Gastrocnemius medialis (tissue), 4 donors: ENCODE measurements around the gene HAUS2. TPM values are rescaled to one million over a fixed set of nuclear protein-coding genes. Genes with fewer than 3 reads are reported as not detected.

ENCODE experiments used
- ATAC-seq, 2 donors: fragments of 150-250 bp; one replicate each; pipeline ENCODE4 v1.9.1; 2016
- DNase-seq, 2 donors: peaks; one replicate each; pipeline ENCODE4 v3.0.0-alpha.2; 2019
- H3K27ac ChIP-seq, 4 donors: fragments of 200-600 bp; sonication (generic); 1 replicate in 1 of 4; 2 replicates in 3 of 4; pipeline ENCODE4 v1.5.1; 2016 to 2018; ENCODE audit warnings: mild to moderate bottlenecking in 2 of 4, moderate library complexity in 1 of 4
- H3K27me3 ChIP-seq, 3 donors: fragments of 200-600 bp; sonication (generic) in 2 of 3; 1 replicate in 1 of 3; 2 replicates in 2 of 3; pipeline versions ENCODE4 v1.5.1 to v1.6.0; 2016 to 2019; ENCODE audit warnings: mild to moderate bottlenecking in 1 of 3, moderate library complexity in 1 of 3
- H3K36me3 ChIP-seq, 2 donors: fragments of 200-600 bp; sonication (generic) in 1 of 2; one replicate each; pipeline ENCODE4 v1.5.1; 2017 to 2018
- H3K4me1 ChIP-seq, 2 donors: fragments of 200-600 bp; sonication (generic) in 1 of 2; one replicate each; pipeline ENCODE4 v1.5.1; 2016 to 2017; ENCODE audit warnings: mild to moderate bottlenecking in 2 of 2
- H3K4me3 ChIP-seq, 4 donors: fragments of 200-600 bp; sonication (generic) in 3 of 4; 1 replicate in 1 of 4; 2 replicates in 3 of 4; pipeline ENCODE4 v1.5.1; 2016 to 2019; ENCODE audit warnings: mild to moderate bottlenecking in 2 of 4
- H3K9me3 ChIP-seq, 3 donors: fragments of 200-600 bp; sonication (generic) in 2 of 3; 1 replicate in 1 of 3; 2 replicates in 2 of 3; pipeline ENCODE4 v1.5.1; 2016 to 2019
- CTCF ChIP-seq, 5 experiments: fragments of 450-650 bp in 3 of 5; fragments of 200-600 bp in 2 of 5; sonication (generic) in 2 of 5; IDR thresholded peaks in 4 of 5; conservative IDR thresholded peaks in 1 of 5; 1 replicate in 4 of 5; 2 replicates in 1 of 5; pipeline ENCODE4 v1.5.1; 2016 to 2019; ENCODE audit warnings: antibody characterized with exemption in 5 of 5, mild to moderate bottlenecking in 3 of 5, moderate library complexity in 3 of 5
- POLR2A ChIP-seq, 2 donors: fragments of 450-650 bp; IDR thresholded peaks; one replicate each; pipeline ENCODE4 v1.6.1; 2017; ENCODE audit warnings: antibody characterized with exemption in 2 of 2, mild to moderate bottlenecking in 2 of 2, moderate library complexity in 2 of 2
- in situ Hi-C, 4 donors: fragments of 200-750 bp; cut with MboI; loops; one replicate each; pipeline versions ENCODE4 v1.15.0 to v1.8.0; 2017; ENCODE audit warnings: low sequenced_read_pairs in 4 of 4
- intact Hi-C: fragments of 100-400 bp; cut with DNase I; formaldehyde crosslinking; loops from one replicate; pipeline ENCODE4 v1.15.1; 2023; ENCODE audit warnings: low total_unique reads
- total RNA-seq, 4 donors: library from RNA; depleted of rRNA; stranded (reverse); fragments of >200 nt; gene quantifications; one replicate each; pipeline versions ENCODE4 v1.1.0 to v1.2.3, GENCODE V29; 2016

The HAUS2 gene
- total RNA-seq, 4 donors from 2014 or later, result 24.7 to 31.9 (median 27.8) TPM

GRCh38 chr15:42511007-42511391, 37.6 kb upstream of the HAUS2 start:
- peaks cover 0 to 27% of the 10 kb centered on the region in 2 donors for H3K36me3 ChIP-seq
- no peaks in the 10 kb centered on the region for H3K9me3 ChIP-seq
- no peak overlapping the region for H3K4me3 ChIP-seq
- DNase-seq, result no peak
- peak; percentile 27 to 74 for ATAC-seq
- no peaks in the 10 kb centered on the region for H3K27me3 ChIP-seq
- peaks cover 21 to 25% of the 10 kb centered on the region in 2 donors for H3K4me1 ChIP-seq
- in situ Hi-C loops, result no loop called here
- peak overlapping the region; percentile 12 to 51 (median 16) for H3K27ac ChIP-seq
- no peak for TF ChIP-seq POLR2A (IDR thresholded peaks at IDR 0.05)
- TF ChIP-seq CTCF (IDR thresholded peaks at IDR 0.05 in 4 of 5, conservative IDR thresholded peaks at IDR 0.05 in 1 of 5), result no peak
- intact Hi-C loops, result no loop called here

GRCh38 chr15:42523331-42523730, 25.3 kb upstream of the HAUS2 start:
- in situ Hi-C loops (no loop called here), intact Hi-C loops (no loop called here)
- Histone ChIP-seq H3K36me3 (peaks cover 3 to 58% of the 10 kb centered on the region in 2 donors), H3K4me1 (no peaks in the 10 kb centered on the region), H3K4me3 (no peak overlapping the region), H3K27me3 (no peaks in the 10 kb centered on the region), H3K9me3 (no peaks in the 10 kb centered on the region), H3K27ac (no peak overlapping the region)
- TF ChIP-seq POLR2A (IDR thresholded peaks at IDR 0.05), result no peak
- no peak for TF ChIP-seq CTCF (IDR thresholded peaks at IDR 0.05 in 4 of 5, conservative IDR thresholded peaks at IDR 0.05 in 1 of 5)
- ATAC-seq, result no peak
- no peak for DNase-seq

DNA sequence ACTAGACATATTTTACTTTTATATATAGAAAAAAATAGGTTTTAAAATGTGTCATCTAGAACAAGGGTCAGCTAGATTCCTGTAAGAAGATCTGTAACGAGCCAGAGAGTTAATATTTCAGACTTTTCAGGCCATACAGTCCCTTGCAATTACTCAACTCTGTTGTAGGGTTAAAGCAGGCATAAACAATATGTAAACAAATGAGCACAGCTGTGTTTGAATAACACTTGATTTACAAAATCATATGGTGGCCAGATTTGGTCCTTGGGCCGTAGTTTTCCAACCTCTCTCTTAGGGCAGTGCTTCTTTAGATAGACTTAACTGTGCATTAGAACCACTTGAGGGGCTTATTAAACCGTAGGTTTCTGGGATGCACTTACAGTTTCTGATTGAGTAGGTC, 19.7 kb upstream of the HAUS2 start:
- ATAC-seq, result no peak
- TF ChIP-seq CTCF (IDR thresholded peaks at IDR 0.05 in 4 of 5, conservative IDR thresholded peaks at IDR 0.05 in 1 of 5), result no peak
- TF ChIP-seq POLR2A (IDR thresholded peaks at IDR 0.05), result no peak
- H3K4me1 ChIP-seq, result no peaks in the 10 kb centered on the region
- in situ Hi-C loops, result no loop called here
- H3K27me3 ChIP-seq, result no peaks in the 10 kb centered on the region
- no peak for DNase-seq
- no peak overlapping the region for H3K27ac ChIP-seq
- H3K4me3 ChIP-seq, result no peak overlapping the region
- H3K36me3 ChIP-seq, result peaks cover 10 to 66% of the 10 kb centered on the region in 2 donors
- no peaks in the 10 kb centered on the region for H3K9me3 ChIP-seq
- intact Hi-C loops, result no loop called here

DNA sequence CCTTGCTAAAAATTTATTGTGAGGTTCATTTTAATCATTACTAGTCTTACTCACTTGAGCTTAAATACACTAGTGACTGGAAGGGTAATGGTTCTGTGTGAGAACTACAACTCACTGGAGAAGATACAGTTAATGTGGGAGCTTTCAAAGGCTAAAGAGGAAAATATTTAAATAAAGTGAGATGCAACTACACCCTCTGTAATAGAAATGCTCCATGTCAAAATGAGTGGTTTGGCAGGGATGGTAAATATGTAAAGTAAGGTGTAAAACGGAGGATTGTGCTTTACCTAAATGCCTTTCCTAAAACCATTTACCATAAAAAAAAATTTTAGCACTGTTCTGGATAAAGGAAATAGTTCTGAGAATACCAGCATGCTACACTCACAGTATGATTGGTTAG, 15.4 kb upstream of the HAUS2 start:
- no peaks in the 10 kb centered on the region for H3K9me3 ChIP-seq
- no peak for TF ChIP-seq POLR2A (IDR thresholded peaks at IDR 0.05)
- TF ChIP-seq CTCF (IDR thresholded peaks at IDR 0.05 in 4 of 5, conservative IDR thresholded peaks at IDR 0.05 in 1 of 5), result no peak
- intact Hi-C loops (no loop called here), in situ Hi-C loops (loop anchor here in 1 of 4 donors (10.0 kb wide), 1 partner anchor 112 kb away; no protein-coding TSS in a partner anchor)
- peaks cover 10 to 49% of the 10 kb centered on the region in 2 donors for H3K36me3 ChIP-seq
- no peaks in the 10 kb centered on the region for H3K4me1 ChIP-seq
- no peaks in the 10 kb centered on the region for H3K27me3 ChIP-seq
- H3K27ac ChIP-seq, result no peak overlapping the region
- H3K4me3 ChIP-seq, result no peak overlapping the region
- ATAC-seq (no peak), DNase-seq (no peak)
